OCI-LY3 (cell line): ENCODE results near the gene BRINP3.

ENCODE experiments used
- H2AFZ ChIP-seq: fragments of 200-600, 300-600 bp; shearing (Covaris generic); 2 replicates; pipeline ENCODE4 v1.6.0; 2014; ENCODE audit warnings: antibody characterized with exemption, low read depth, low read length
- H3K27ac ChIP-seq: fragments of 200-600, 300-600 bp; sonication (generic); 2 replicates; pipeline ENCODE4 v1.5.1; 2014; ENCODE audit warnings: mild to moderate bottlenecking, low read length, moderate library complexity, mixed read lengths
- H3K27me3 ChIP-seq: fragments of 200-600, 300-600 bp; sonication (generic); 2 replicates; pipeline ENCODE4 v1.6.1; 2014; ENCODE audit warnings: low read depth, low read length, mixed read lengths
- H3K36me3 ChIP-seq: fragments of 200-600, 300-600 bp; sonication (generic); replicated peaks from 2 replicates; pipeline ENCODE3; 2014; ENCODE audit warnings: low read depth, low read length, mixed read lengths
- H3K4me1 ChIP-seq: fragments of 300-600, 200-600 bp; sonication (generic); 2 replicates; pipeline ENCODE4 v1.6.1; 2014; ENCODE audit warnings: low read length, mixed read lengths
- H3K4me2 ChIP-seq: fragments of 200-600, 300-600 bp; sonication (generic); 2 replicates; pipeline ENCODE4 v1.6.1; 2014; ENCODE audit warnings: low read length, mixed read lengths
- H3K4me3 ChIP-seq: fragments of 300-600, 200-600 bp; sonication (generic); 2 replicates; pipeline ENCODE4 v1.5.1; 2014; ENCODE audit warnings: antibody characterized with exemption, mild to moderate bottlenecking, low read length, moderate library complexity
- H3K79me2 ChIP-seq: fragments of 300-600, 200-600 bp; shearing (Covaris generic); 2 replicates; pipeline ENCODE4 v1.6.1; 2014; ENCODE audit warnings: mild to moderate bottlenecking, low read length, mixed read lengths
- H3K9ac ChIP-seq: fragments of 300-600, 200-600 bp; shearing (Covaris generic); 2 replicates; pipeline ENCODE4 v1.6.0; 2014; ENCODE audit warnings: mild to moderate bottlenecking, low read length, moderate library complexity
- H3K9me3 ChIP-seq: fragments of 200-600, 300-600 bp; shearing (Covaris generic); 2 replicates; pipeline ENCODE4 v1.6.1; 2014; ENCODE audit warnings: low read length, mixed read lengths; ENCODE audit not compliant: insufficient read depth
- H4K20me1 ChIP-seq: fragments of 200-600, 300-600 bp; sonication (generic); 2 replicates; pipeline ENCODE4 v1.6.1; 2016; ENCODE audit warnings: low read length, mixed read lengths; ENCODE audit not compliant: insufficient read depth
- EZH2phosphoT487 ChIP-seq: fragments of 200-600 bp; shearing (Covaris generic); IDR thresholded peaks from 2 replicates; pipeline ENCODE4 v1.6.1; 2018; ENCODE audit warnings: antibody characterized with exemption, mixed run types, low read depth
- TF ChIP-seq, protein P1 (sequence below): fragments of 200-600, 300-600 bp; sonication (generic); IDR thresholded peaks from 2 replicates; pipeline ENCODE4 v1.5.1; 2014; ENCODE audit warnings: antibody characterized with exemption, low read length, low read depth

The BRINP3 gene

DNA sequence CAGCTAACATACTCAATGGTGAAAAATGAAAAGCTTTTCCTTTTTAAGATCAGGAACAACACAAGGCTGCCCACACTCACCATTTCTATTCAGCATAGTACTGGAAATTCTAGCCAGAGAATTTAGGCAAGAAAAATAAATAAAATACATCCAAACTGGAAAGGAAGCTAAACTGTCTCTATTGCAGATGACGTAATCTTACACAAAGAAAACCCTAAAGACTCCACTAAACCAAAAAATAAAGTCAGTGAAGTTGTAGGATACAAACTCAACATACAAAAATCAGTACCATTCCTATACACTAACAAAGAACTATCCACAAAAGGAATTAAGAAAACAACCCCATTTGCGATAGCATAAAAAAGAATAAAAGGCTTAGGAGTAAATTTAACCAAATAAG lies 181.2 kb downstream of the BRINP3 start:
- H3K27ac ChIP-seq = no peak overlapping the region
- H3K9ac ChIP-seq = no peak overlapping the region
- no peak overlapping the region for H3K4me2 ChIP-seq
- H3K79me2 ChIP-seq = no peaks in the 10 kb centered on the region
- no peaks in the 10 kb centered on the region for H3K27me3 ChIP-seq
- no peaks in the 10 kb centered on the region for H3K36me3 ChIP-seq
- H3K4me1 ChIP-seq = no peaks in the 10 kb centered on the region
- no peak for TF ChIP-seq EZH2phosphoT487
- TF ChIP-seq, protein P1, sequence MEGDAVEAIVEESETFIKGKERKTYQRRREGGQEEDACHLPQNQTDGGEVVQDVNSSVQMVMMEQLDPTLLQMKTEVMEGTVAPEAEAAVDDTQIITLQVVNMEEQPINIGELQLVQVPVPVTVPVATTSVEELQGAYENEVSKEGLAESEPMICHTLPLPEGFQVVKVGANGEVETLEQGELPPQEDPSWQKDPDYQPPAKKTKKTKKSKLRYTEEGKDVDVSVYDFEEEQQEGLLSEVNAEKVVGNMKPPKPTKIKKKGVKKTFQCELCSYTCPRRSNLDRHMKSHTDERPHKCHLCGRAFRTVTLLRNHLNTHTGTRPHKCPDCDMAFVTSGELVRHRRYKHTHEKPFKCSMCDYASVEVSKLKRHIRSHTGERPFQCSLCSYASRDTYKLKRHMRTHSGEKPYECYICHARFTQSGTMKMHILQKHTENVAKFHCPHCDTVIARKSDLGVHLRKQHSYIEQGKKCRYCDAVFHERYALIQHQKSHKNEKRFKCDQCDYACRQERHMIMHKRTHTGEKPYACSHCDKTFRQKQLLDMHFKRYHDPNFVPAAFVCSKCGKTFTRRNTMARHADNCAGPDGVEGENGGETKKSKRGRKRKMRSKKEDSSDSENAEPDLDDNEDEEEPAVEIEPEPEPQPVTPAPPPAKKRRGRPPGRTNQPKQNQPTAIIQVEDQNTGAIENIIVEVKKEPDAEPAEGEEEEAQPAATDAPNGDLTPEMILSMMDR = no peak
- no peaks in the 10 kb centered on the region for H4K20me1 ChIP-seq
- H2AFZ ChIP-seq = no peak overlapping the region
- no peaks in the 10 kb centered on the region for H3K9me3 ChIP-seq
- H3K4me3 ChIP-seq = no peak overlapping the region

DNA sequence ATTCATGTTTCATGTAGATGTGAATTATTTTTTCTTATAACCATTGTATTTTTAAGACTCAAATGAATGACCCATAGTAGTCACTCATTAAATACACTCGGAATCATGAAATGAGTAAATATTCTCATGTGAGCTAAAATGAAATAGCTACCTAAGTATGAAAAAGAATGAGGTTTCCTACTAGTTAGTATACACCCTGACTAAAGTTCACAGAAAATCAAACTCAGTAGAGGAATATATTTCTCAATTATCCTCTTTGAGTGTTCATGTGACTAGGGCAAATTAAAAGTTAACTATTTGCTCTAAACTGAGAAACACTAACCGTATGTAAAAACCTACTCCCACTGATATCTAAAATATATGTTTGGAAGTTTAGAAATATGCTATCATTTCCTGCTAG lies 187.8 kb downstream of the BRINP3 start:
- Histone ChIP-seq H3K9ac (no peak overlapping the region), H3K27ac (no peak overlapping the region), H3K36me3 (no peaks in the 10 kb centered on the region), H3K4me1 (no peaks in the 10 kb centered on the region), H3K79me2 (no peaks in the 10 kb centered on the region), H3K4me2 (no peak overlapping the region), H3K27me3 (no peaks in the 10 kb centered on the region), H4K20me1 (no peaks in the 10 kb centered on the region), H2AFZ (no peak overlapping the region), H3K9me3 (no peaks in the 10 kb centered on the region), H3K4me3 (no peak overlapping the region)
- TF ChIP-seq, protein P1 = no peak
- no peak for TF ChIP-seq EZH2phosphoT487

DNA sequence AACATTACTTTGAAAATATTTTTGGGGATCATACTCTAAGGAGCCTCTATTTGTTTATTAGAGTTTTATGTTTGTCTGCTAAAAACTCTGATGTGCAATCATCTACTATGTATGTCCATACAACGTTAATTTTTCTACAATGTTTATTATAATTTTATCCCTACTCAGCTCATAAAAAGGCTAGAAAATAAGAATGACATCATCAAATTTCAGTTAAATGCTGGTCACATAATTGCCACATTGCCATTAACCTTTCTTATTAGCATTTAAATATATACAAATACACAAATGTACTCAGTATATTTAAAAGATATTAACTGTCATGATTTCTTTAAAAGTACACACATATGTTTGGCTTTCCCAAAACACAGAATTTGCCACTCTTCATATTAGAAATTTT lies 191.6 kb downstream of the BRINP3 start:
- H3K27me3 ChIP-seq = no peaks in the 10 kb centered on the region
- no peak overlapping the region for H3K4me3 ChIP-seq
- H4K20me1 ChIP-seq = no peaks in the 10 kb centered on the region
- H3K9me3 ChIP-seq = no peaks in the 10 kb centered on the region
- H3K9ac ChIP-seq = no peak overlapping the region
- H3K27ac ChIP-seq = no peak overlapping the region
- H2AFZ ChIP-seq = no peak overlapping the region
- no peaks in the 10 kb centered on the region for H3K4me1 ChIP-seq
- no peak overlapping the region for H3K4me2 ChIP-seq
- TF ChIP-seq, protein P1 = no peak
- no peaks in the 10 kb centered on the region for H3K36me3 ChIP-seq
- H3K79me2 ChIP-seq = no peaks in the 10 kb centered on the region

DNA sequence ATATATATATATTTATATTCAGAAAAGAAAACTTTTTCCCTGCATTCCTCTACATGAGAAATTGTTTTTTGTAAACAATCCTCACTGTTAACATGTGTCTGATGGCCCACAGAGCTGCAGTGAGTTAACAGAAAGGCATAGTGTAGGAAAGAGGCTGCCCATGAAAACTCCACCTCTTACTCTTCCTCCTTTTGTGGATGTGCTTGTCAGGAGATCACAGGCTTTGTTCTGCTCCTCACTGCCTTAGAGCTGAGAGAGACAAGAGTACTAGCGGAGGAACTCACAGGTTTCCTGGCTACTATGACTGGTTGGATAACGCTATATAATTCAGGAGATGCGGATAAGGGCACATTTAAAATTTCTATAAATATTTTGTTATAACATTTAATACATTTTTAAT lies 200.6 kb downstream of the BRINP3 start:
- no peaks in the 10 kb centered on the region for H3K4me1 ChIP-seq
- no peak for TF ChIP-seq EZH2phosphoT487
- TF ChIP-seq, protein P1 = no peak
- no peak overlapping the region for H2AFZ ChIP-seq
- no peak overlapping the region for H3K4me2 ChIP-seq
- H3K27me3 ChIP-seq = no peaks in the 10 kb centered on the region
- H3K79me2 ChIP-seq = no peaks in the 10 kb centered on the region
- no peak overlapping the region for H3K4me3 ChIP-seq
- no peaks in the 10 kb centered on the region for H3K9me3 ChIP-seq
- no peaks in the 10 kb centered on the region for H3K36me3 ChIP-seq
- H3K27ac ChIP-seq = no peak overlapping the region
- H3K9ac ChIP-seq = no peak overlapping the region
- no peaks in the 10 kb centered on the region for H4K20me1 ChIP-seq
